Stimulated activated CD4-positive, alpha-beta T cell treated with anti-CD3 and anti-CD28 coated beads, Interleukin-4, amount 100 ng/mL, for 24 hours (primary cell): ENCODE data around the gene ANKRD18B.
"Not testable (repeated sequence)": the region's sequence is repeated elsewhere in the genome, so short reads cannot be mapped to it uniquely, and the experiment has no call there.

Source experiments
- DNase-seq: peaks from one replicate; pipeline ENCODE4 v3.0.0-alpha.2; 2020

ANKRD18B gene

DNA sequence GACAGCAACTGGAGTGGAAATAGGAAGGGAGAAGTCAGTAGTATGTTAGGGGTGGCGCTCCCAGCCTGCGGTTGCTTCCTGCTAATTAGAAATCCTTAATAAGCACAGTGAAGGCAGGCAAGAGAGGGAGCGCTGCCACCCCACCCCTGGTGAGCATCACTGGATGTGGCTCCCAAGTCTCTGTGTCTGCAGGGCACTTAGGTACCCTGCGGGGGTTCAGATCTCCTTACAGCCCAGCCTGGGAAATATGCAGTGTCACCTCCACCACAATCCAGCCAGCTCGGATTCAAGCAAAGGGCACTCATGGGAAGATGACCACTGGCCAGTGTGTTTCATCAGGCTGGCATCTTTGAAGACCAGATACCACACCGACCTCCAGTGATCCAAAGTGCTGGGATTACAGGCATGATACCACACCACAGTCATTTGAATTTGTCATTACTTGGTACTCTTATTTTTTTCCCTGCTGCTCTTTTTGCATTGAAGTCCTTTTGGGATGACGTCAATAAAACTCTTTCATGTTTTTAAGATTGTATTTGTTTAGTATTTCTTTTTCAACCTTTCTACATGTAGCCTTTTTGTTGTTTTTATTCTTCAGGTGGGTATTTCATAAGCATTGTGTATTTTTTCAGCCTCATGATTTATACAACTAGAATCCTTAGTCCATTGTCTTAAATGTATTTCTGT, 90.1 kb downstream of the ANKRD18B start:
- no peak for DNase-seq

GRCh38 chr9:33618370-33618769, 94.3 kb downstream of the ANKRD18B start:
- DNase-seq: not testable (repeated sequence)

DNA sequence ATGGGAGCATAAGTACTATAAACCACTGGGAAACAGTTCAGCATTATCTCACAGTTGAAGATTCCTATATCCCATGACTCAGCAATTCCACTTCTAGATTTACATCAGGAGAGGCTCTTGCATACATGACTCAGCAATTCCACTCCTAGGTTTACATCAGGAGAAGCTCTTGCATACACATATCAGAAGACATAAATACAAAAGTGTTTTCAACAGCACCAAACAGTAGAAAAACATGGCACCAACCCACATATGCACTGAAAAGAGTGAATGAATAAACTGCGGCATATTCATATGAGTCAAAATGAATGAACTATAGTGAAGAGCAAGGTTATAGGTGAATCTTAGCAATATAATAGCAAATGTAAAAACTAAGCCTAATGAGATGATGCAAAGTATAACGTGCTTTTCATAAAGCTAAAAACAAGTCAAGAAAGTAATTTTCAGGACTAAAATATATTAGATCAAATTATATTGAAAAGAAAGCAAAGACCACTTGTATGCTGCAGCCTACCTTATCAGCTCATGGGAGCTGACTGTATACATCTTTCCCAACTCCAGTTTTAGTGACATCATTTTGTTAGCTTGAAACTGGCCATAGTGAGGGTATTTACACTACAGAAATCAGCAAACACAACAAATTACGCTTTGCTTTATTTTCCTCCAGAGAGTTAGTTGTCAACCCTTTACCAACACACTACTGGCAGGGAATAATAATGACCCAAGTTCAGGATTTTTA, 95.8 kb downstream of the ANKRD18B start:
- DNase-seq: no peak

DNA sequence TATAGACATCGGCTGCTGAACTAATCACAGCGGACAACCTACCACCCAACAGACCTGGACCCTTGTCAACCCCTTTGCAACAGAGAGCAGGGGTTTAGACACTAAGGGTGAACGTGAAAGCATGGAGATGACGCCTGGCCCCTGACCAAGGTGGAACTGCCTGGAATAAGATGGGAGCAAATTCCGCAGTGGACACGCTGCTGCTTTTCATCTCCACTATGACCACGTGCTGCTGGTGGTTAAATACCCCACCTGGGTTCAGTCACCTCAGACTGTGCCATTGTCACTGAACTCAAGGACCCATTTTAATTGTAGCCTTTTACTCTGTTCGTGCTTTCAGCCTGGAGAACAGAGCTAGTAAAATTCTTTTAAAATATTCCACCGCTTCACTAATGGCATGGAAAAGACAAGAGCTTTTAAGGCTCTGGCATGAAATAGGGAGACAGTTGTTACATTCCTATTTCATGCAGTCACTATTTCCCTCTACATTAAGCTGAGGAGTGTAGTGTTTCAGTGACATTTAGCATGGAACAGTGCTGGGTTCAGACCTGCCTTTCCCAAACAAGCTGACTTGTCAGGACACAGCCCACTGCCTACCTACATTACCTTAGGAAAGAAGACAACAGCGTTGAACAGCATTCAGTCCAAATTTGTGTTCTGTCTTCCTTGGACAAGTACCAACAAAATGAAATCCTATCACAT, 96.8 kb downstream of the ANKRD18B start:
- no peak for DNase-seq
